MM.1S (cell line): ENCODE measurements around the gene PRDM11.

Experiments
- DNase-seq: peaks from one replicate; pipeline ENCODE4 v3.0.0-alpha.2; 2015
- H2AFZ ChIP-seq: fragments of 300-600 bp; sonication (generic); 2 replicates; pipeline ENCODE4 v1.6.0; 2016; ENCODE audit warnings: antibody characterized with exemption, low read length
- H3F3A ChIP-seq: fragments of 300-600 bp; sonication (generic); 2 replicates; pipeline ENCODE4 v1.6.1; 2016; ENCODE audit warnings: mild to moderate bottlenecking, antibody characterized with exemption, low read length, moderate library complexity, mixed read lengths; ENCODE audit not compliant: insufficient read depth
- H3K27ac ChIP-seq: fragments of 300-600 bp; sonication (generic); 2 replicates; pipeline ENCODE4 v1.5.1; 2016; ENCODE audit warnings: mild to moderate bottlenecking, low read length
- H3K27me3 ChIP-seq: fragments of 300-600 bp; sonication (generic); replicated peaks from 2 replicates; pipeline ENCODE4 v1.6.0; 2016; ENCODE audit warnings: low read length; ENCODE audit not compliant: insufficient read depth
- H3K36me3 ChIP-seq: fragments of 300-600 bp; sonication (generic); replicated peaks from 2 replicates; pipeline ENCODE4 v1.6.1; 2016; ENCODE audit warnings: mild to moderate bottlenecking, low read length, mixed read lengths; ENCODE audit not compliant: insufficient read depth
- H3K4me1 ChIP-seq: fragments of 300-600 bp; sonication (generic); 2 replicates; pipeline ENCODE4 v1.6.1; 2016; ENCODE audit warnings: low read length, mixed read lengths
- H3K4me2 ChIP-seq: fragments of 300-600 bp; sonication (generic); 2 replicates; pipeline ENCODE4 v1.6.0; 2016; ENCODE audit warnings: low read depth, low read length
- H3K4me3 ChIP-seq: fragments of 300-600 bp; sonication (generic); 2 replicates; pipeline ENCODE4 v1.5.1; 2016; ENCODE audit warnings: low read length, mixed read lengths
- H3K79me2 ChIP-seq: fragments of 300-600 bp; sonication (generic); 2 replicates; pipeline ENCODE4 v1.6.1; 2016; ENCODE audit warnings: mixed run types, low read length, mixed read lengths
- H3K9ac ChIP-seq: fragments of 300-600 bp; sonication (generic); 2 replicates; pipeline ENCODE4 v1.6.1; 2016; ENCODE audit warnings: low read length, mixed read lengths
- H3K9me2 ChIP-seq: fragments of 300-600 bp; sonication (generic); replicated peaks from 2 replicates; pipeline ENCODE4 v1.6.1; 2016; ENCODE audit warnings: mild to moderate bottlenecking, low read length, mixed read lengths; ENCODE audit not compliant: insufficient read depth
- H3K9me3 ChIP-seq: fragments of 300-600 bp; sonication (generic); replicated peaks from 2 replicates; pipeline ENCODE4 v1.6.1; 2016; ENCODE audit warnings: mild to moderate bottlenecking, low read length, mixed read lengths; ENCODE audit not compliant: insufficient read depth
- H4K20me1 ChIP-seq: fragments of 300-600 bp; sonication (generic); 2 replicates; pipeline ENCODE4 v1.6.1; 2016; ENCODE audit warnings: mild to moderate bottlenecking, low read length, moderate library complexity, mixed read lengths; ENCODE audit not compliant: insufficient read depth
- EZH2 ChIP-seq: fragments of 300-600 bp; sonication (generic); optimal IDR thresholded peaks from 2 replicates; pipeline ENCODE3; 2017; ENCODE audit warnings: low read depth, mild to moderate bottlenecking, antibody characterized with exemption, low read length, mixed read lengths
- EZH2phosphoT487 ChIP-seq: fragments of 300-600 bp; sonication (generic); IDR thresholded peaks from 2 replicates; pipeline ENCODE4 v1.6.1; 2018; ENCODE audit warnings: antibody characterized with exemption, low read length
- TF ChIP-seq, protein P1 (sequence below): fragments of 300-600 bp; sonication (generic); IDR thresholded peaks from 2 replicates; pipeline ENCODE4 v1.5.1; 2016; ENCODE audit warnings: antibody characterized with exemption, low read length, mixed read lengths

Gene PRDM11

DNA sequence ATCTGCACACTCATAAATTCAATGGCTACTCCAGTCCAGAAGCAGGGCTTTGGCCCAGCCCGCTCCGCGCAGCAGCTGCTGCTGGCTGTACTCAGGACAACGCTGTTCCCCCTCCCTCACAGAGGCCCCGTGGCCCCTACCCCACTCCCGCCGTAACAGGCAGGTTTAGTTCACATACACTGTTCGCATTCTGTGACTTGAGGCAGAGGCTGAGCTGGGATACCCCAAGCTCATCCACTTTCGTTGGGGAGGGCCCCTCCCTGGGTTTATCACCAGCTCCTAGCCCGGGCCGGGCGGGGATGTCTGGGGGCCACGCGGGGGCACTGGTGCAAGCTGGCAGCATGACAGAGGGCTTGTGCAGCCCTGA is 87.3 kb downstream of the PRDM11 start:
- Histone ChIP-seq H3K36me3 (no peaks in the 10 kb centered on the region), H3K79me2 (no peaks in the 10 kb centered on the region), H3K9ac (no peak overlapping the region), H3K9me3 (no peaks in the 10 kb centered on the region), H3F3A (no peaks in the 10 kb centered on the region), H3K27ac (no peak overlapping the region), H3K27me3 (no peaks in the 10 kb centered on the region), H3K9me2 (no peaks in the 10 kb centered on the region), H3K4me2 (no peak overlapping the region), H4K20me1 (no peaks in the 10 kb centered on the region), H3K4me1 (no peaks in the 10 kb centered on the region), H3K4me3 (no peak overlapping the region), H2AFZ (no peak overlapping the region)
- DNase-seq: no peak
- TF ChIP-seq, protein P1, sequence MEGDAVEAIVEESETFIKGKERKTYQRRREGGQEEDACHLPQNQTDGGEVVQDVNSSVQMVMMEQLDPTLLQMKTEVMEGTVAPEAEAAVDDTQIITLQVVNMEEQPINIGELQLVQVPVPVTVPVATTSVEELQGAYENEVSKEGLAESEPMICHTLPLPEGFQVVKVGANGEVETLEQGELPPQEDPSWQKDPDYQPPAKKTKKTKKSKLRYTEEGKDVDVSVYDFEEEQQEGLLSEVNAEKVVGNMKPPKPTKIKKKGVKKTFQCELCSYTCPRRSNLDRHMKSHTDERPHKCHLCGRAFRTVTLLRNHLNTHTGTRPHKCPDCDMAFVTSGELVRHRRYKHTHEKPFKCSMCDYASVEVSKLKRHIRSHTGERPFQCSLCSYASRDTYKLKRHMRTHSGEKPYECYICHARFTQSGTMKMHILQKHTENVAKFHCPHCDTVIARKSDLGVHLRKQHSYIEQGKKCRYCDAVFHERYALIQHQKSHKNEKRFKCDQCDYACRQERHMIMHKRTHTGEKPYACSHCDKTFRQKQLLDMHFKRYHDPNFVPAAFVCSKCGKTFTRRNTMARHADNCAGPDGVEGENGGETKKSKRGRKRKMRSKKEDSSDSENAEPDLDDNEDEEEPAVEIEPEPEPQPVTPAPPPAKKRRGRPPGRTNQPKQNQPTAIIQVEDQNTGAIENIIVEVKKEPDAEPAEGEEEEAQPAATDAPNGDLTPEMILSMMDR: no peak
- TF ChIP-seq EZH2 (no peak), EZH2phosphoT487 (no peak)

DNA sequence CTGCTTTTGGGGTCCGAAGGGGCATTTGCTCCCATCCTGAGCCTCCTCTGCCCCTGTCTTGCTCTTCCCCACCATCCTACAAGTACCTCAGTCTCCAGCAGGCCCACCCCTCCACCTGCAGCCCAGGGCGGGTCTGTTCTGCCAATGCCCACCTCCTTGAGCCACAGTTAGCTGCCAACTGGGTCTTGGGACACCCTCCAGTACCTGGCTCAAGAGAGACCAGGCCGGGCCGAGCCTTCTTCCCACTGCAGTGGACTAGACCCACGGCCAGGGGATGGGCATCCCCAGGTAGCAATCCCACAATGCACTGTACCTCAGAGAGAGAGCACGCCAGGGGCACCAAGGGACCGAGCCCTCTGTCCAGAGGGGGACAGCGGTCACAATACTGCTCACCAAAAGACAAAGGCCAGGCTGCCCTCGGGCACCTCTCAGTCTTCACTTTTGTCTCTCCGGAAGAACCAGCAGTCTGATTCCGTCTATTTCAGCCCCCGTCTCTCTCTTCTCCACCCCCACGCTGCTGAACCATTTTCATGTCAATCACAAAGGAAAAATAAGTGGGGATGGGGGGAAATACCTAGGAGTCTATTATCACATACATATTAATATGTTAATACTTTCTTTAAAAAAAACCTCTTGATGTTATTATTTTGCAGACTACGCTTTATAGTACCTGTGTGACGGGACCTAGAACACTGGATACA is 88.0 kb downstream of the PRDM11 start:
- Histone ChIP-seq H3K27me3 (no peaks in the 10 kb centered on the region), H2AFZ (no peak overlapping the region), H3K36me3 (no peaks in the 10 kb centered on the region), H3K79me2 (no peaks in the 10 kb centered on the region), H3K27ac (no peak overlapping the region), H3K9ac (no peak overlapping the region), H3F3A (no peaks in the 10 kb centered on the region), H3K4me3 (no peak overlapping the region), H3K4me2 (no peak overlapping the region), H3K4me1 (no peaks in the 10 kb centered on the region), H3K9me3 (no peaks in the 10 kb centered on the region), H4K20me1 (no peaks in the 10 kb centered on the region), H3K9me2 (no peaks in the 10 kb centered on the region)
- DNase-seq: no peak
- TF ChIP-seq EZH2phosphoT487 (no peak), EZH2 (no peak)
- TF ChIP-seq, protein P1: no peak

DNA sequence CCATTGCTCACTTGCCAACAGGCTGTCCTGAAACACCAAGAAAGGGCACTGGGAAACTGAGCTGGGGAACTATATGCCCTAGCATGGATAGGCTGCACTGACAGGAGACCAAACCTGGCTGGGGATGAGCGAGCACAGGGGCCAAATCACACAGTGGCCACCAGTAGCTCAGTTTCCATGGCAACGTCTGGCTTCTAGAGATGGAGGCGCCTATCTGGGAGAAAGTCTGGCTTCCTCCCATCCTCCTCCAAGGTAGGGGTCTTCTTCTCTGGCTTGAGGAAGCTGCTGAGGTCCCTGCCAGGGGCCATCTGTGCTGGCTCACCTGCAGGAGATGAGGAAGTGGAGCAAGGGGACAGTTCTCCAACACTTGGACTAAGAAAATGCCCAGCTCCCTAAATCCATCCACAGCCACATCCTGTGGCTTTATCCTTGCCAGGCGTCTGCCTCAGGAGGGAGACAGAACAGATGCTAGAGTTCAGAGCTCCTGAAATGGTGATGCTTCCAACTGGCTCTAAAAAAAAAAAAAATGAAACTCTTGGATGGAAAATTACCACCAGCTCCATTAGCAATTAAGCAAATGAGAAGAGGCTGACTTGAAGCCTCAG is 91.4 kb downstream of the PRDM11 start:
- no peak overlapping the region for H2AFZ ChIP-seq
- H3K4me3 ChIP-seq: no peak overlapping the region
- no peak for DNase-seq
- no peaks in the 10 kb centered on the region for H3K79me2 ChIP-seq
- no peaks in the 10 kb centered on the region for H3K36me3 ChIP-seq
- TF ChIP-seq EZH2 (no peak), EZH2phosphoT487 (no peak)
- H3K27me3 ChIP-seq: no peaks in the 10 kb centered on the region
- H3F3A ChIP-seq: no peaks in the 10 kb centered on the region
- H3K9me3 ChIP-seq: no peaks in the 10 kb centered on the region
- H3K4me2 ChIP-seq: no peak overlapping the region
- no peaks in the 10 kb centered on the region for H3K9me2 ChIP-seq
- H4K20me1 ChIP-seq: no peaks in the 10 kb centered on the region
- H3K4me1 ChIP-seq: no peaks in the 10 kb centered on the region
- H3K27ac ChIP-seq: no peak overlapping the region
- H3K9ac ChIP-seq: no peak overlapping the region

DNA sequence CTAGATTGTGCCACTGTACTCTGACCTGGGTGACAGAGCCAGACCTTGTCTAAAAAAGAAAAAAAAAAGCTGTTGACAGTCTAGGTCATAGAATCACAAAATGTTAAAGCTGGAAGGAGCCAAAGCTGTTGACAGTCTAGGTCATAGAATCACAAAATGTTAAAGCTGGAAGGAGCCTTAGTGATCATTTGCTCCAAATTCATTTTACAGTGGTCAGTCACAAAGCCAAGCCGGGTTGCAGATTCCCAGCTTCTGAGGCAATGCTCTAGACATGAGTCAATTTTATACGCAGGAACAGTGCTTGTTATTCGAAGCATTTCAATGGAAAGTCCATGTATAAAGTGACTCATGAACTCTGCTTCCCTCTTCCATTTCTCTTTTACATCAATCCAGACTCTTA is 92.3 kb downstream of the PRDM11 start:
- no peaks in the 10 kb centered on the region for H3K9me3 ChIP-seq
- DNase-seq: no peak
- H4K20me1 ChIP-seq: no peaks in the 10 kb centered on the region
- no peaks in the 10 kb centered on the region for H3K4me1 ChIP-seq
- H3F3A ChIP-seq: no peaks in the 10 kb centered on the region
- no peaks in the 10 kb centered on the region for H3K79me2 ChIP-seq
- H2AFZ ChIP-seq: no peak overlapping the region
- TF ChIP-seq, protein P1: no peak
- TF ChIP-seq EZH2phosphoT487 (no peak), EZH2 (no peak)
- H3K9me2 ChIP-seq: no peaks in the 10 kb centered on the region
- no peak overlapping the region for H3K27ac ChIP-seq
- no peak overlapping the region for H3K9ac ChIP-seq
- no peak overlapping the region for H3K4me2 ChIP-seq
- H3K4me3 ChIP-seq: no peak overlapping the region
- H3K27me3 ChIP-seq: no peaks in the 10 kb centered on the region
- no peaks in the 10 kb centered on the region for H3K36me3 ChIP-seq
